Activated naive CD4-positive, alpha-beta T cell treated with anti-CD3 and anti-CD28 coated beads, Interleukin-2, amount 10 ng/mL, durations not matched to agents 7 days and 5 days (primary cell): ENCODE results near the gene ABCC4.

Experiments used
- CTCF ChIA-PET: fragments of 350-600 bp; sonication (Branson Sonifier 250); formaldehyde crosslinking; loops from one replicate; lab custom pipeline; 2021; ENCODE audit warnings: antibody characterized with exemption; lab: Charles Lee
- DNase-seq: peaks from one replicate; pipeline ENCODE4 v3.0.0-alpha.2; 2020
- H3K27ac Mint-ChIP-seq: one replicate; pipeline ENCODE4 v1.8.0; 2021; ENCODE audit warnings: mild to moderate bottlenecking, moderate library complexity, mixed read lengths
- H3K27me3 Mint-ChIP-seq: one replicate; pipeline ENCODE4 v1.8.0; 2021; ENCODE audit warnings: mild to moderate bottlenecking, mixed read lengths
- H3K36me3 Mint-ChIP-seq: one replicate; pipeline ENCODE4 v1.8.0; 2021; ENCODE audit warnings: mixed read lengths
- H3K4me1 Mint-ChIP-seq: one replicate; pipeline ENCODE4 v1.8.0; 2021; ENCODE audit warnings: mixed read lengths
- H3K4me3 Mint-ChIP-seq: one replicate; pipeline ENCODE4 v1.8.0; 2021; ENCODE audit warnings: mild to moderate bottlenecking, moderate library complexity, mixed read lengths
- H3K9me3 Mint-ChIP-seq: one replicate; pipeline ENCODE4 v1.8.0; 2021; ENCODE audit warnings: mixed read lengths

The ABCC4 gene

GRCh38 chr13:95239283-95239682 is 62.0 kb downstream of the ABCC4 start:
- H3K36me3 Mint-ChIP-seq = no peaks in the 10 kb centered on the region
- H3K27me3 Mint-ChIP-seq = no peaks in the 10 kb centered on the region
- H3K4me3 Mint-ChIP-seq = no peak overlapping the region
- H3K4me1 Mint-ChIP-seq = no peaks in the 10 kb centered on the region
- no peak for DNase-seq
- CTCF ChIA-PET = interaction anchor here (0.6 kb wide), 1 partner anchor 983 kb away, joined by 3 read pairs; no protein-coding TSS in a partner anchor
- no peaks in the 10 kb centered on the region for H3K9me3 Mint-ChIP-seq
- no peak overlapping the region for H3K27ac Mint-ChIP-seq

GRCh38 chr13:95237310-95237870 is 63.9 kb downstream of the ABCC4 start:
- no peak overlapping the region for H3K4me3 Mint-ChIP-seq
- H3K36me3 Mint-ChIP-seq = no peaks in the 10 kb centered on the region
- CTCF ChIA-PET = no interaction called here
- H3K9me3 Mint-ChIP-seq = no peaks in the 10 kb centered on the region
- H3K27me3 Mint-ChIP-seq = no peaks in the 10 kb centered on the region
- peak overlapping the region; percentile 24 for H3K27ac Mint-ChIP-seq
- DNase-seq = no peak
- no peaks in the 10 kb centered on the region for H3K4me1 Mint-ChIP-seq

- H3K27me3 Mint-ChIP-seq = no peaks in the 10 kb centered on the region
- H3K4me3 Mint-ChIP-seq = no peak overlapping the region
- DNase-seq = no peak
- H3K9me3 Mint-ChIP-seq = no peaks in the 10 kb centered on the region
- H3K36me3 Mint-ChIP-seq = no peaks in the 10 kb centered on the region
- CTCF ChIA-PET = no interaction called here
- peak overlapping the region; percentile 24 for H3K27ac Mint-ChIP-seq
- H3K4me1 Mint-ChIP-seq = no peaks in the 10 kb centered on the region
These were observed 64.5 kb downstream of the ABCC4 start for GRCh38 chr13:95236774-95237173.

GRCh38 chr13:95235974-95236373 is 65.3 kb downstream of the ABCC4 start:
- CTCF ChIA-PET = no interaction called here
- no peaks in the 10 kb centered on the region for H3K9me3 Mint-ChIP-seq
- no peaks in the 10 kb centered on the region for H3K36me3 Mint-ChIP-seq
- H3K27ac Mint-ChIP-seq = no peak overlapping the region
- DNase-seq = no peak
- H3K4me3 Mint-ChIP-seq = no peak overlapping the region
- no peaks in the 10 kb centered on the region for H3K27me3 Mint-ChIP-seq
- no peaks in the 10 kb centered on the region for H3K4me1 Mint-ChIP-seq

- Mint-ChIP-seq H3K27me3 (no peaks in the 10 kb centered on the region), H3K9me3 (no peaks in the 10 kb centered on the region), H3K36me3 (no peaks in the 10 kb centered on the region), H3K4me3 (no peak overlapping the region), H3K4me1 (no peaks in the 10 kb centered on the region), H3K27ac (no peak overlapping the region)
- no peak for DNase-seq
- CTCF ChIA-PET = interaction anchor here (1.4 kb wide), 1 partner anchor 169 kb away, joined by 4 read pairs; no protein-coding TSS in a partner anchor
These were observed 66.0 kb downstream of the ABCC4 start for GRCh38 chr13:95235199-95235756.

GRCh38 chr13:95234242-95234641 is 67.0 kb downstream of the ABCC4 start:
- no peaks in the 10 kb centered on the region for H3K27me3 Mint-ChIP-seq
- H3K4me1 Mint-ChIP-seq = no peaks in the 10 kb centered on the region
- CTCF ChIA-PET = interaction anchor here (1.4 kb wide), 1 partner anchor 170 kb away, joined by 4 read pairs; no protein-coding TSS in a partner anchor
- no peak overlapping the region for H3K4me3 Mint-ChIP-seq
- H3K9me3 Mint-ChIP-seq = no peaks in the 10 kb centered on the region
- H3K27ac Mint-ChIP-seq = no peak overlapping the region
- no peak for DNase-seq
- no peaks in the 10 kb centered on the region for H3K36me3 Mint-ChIP-seq

- no peak for DNase-seq
- Mint-ChIP-seq H3K27ac (no peak overlapping the region), H3K36me3 (no peaks in the 10 kb centered on the region), H3K4me3 (no peak overlapping the region), H3K4me1 (no peaks in the 10 kb centered on the region), H3K27me3 (no peaks in the 10 kb centered on the region), H3K9me3 (no peaks in the 10 kb centered on the region)
- CTCF ChIA-PET = no interaction called here
These were observed 68.1 kb downstream of the ABCC4 start for GRCh38 chr13:95233026-95233635.

- H3K4me3 Mint-ChIP-seq = no peak overlapping the region
- DNase-seq = no peak
- H3K4me1 Mint-ChIP-seq = peaks cover 7% of the 10 kb centered on the region
- no peaks in the 10 kb centered on the region for H3K9me3 Mint-ChIP-seq
- H3K27ac Mint-ChIP-seq = no peak overlapping the region
- CTCF ChIA-PET = no interaction called here
- H3K27me3 Mint-ChIP-seq = no peaks in the 10 kb centered on the region
- no peaks in the 10 kb centered on the region for H3K36me3 Mint-ChIP-seq
These were observed 69.9 kb downstream of the ABCC4 start for GRCh38 chr13:95231393-95231792.

- Mint-ChIP-seq H3K9me3 (no peaks in the 10 kb centered on the region), H3K27me3 (no peaks in the 10 kb centered on the region), H3K4me3 (no peak overlapping the region), H3K4me1 (peaks cover 7% of the 10 kb centered on the region), H3K27ac (no peak overlapping the region), H3K36me3 (no peaks in the 10 kb centered on the region)
- CTCF ChIA-PET = no interaction called here
- no peak for DNase-seq
These were observed 71.4 kb downstream of the ABCC4 start for GRCh38 chr13:95229855-95230254.

GRCh38 chr13:95228130-95228529 is 73.1 kb downstream of the ABCC4 start:
- H3K27ac Mint-ChIP-seq = no peak overlapping the region
- H3K9me3 Mint-ChIP-seq = no peaks in the 10 kb centered on the region
- no peak for DNase-seq
- H3K27me3 Mint-ChIP-seq = no peaks in the 10 kb centered on the region
- CTCF ChIA-PET = interaction anchor here (0.6 kb wide), 1 partner anchor 38 kb away, joined by 3 read pairs; no protein-coding TSS in a partner anchor
- no peaks in the 10 kb centered on the region for H3K36me3 Mint-ChIP-seq
- peaks cover 7% of the 10 kb centered on the region for H3K4me1 Mint-ChIP-seq
- no peak overlapping the region for H3K4me3 Mint-ChIP-seq

GRCh38 chr13:95226932-95227695 is 74.1 kb downstream of the ABCC4 start:
- CTCF ChIA-PET = no interaction called here
- H3K4me3 Mint-ChIP-seq = no peak overlapping the region
- no peak overlapping the region for H3K27ac Mint-ChIP-seq
- DNase-seq = no peak
- H3K27me3 Mint-ChIP-seq = no peaks in the 10 kb centered on the region
- no peaks in the 10 kb centered on the region for H3K9me3 Mint-ChIP-seq
- peaks cover 7% of the 10 kb centered on the region for H3K4me1 Mint-ChIP-seq
- no peaks in the 10 kb centered on the region for H3K36me3 Mint-ChIP-seq

GRCh38 chr13:95226476-95226875 is 74.8 kb downstream of the ABCC4 start:
- CTCF ChIA-PET = no interaction called here
- Mint-ChIP-seq H3K27me3 (no peaks in the 10 kb centered on the region), H3K9me3 (no peaks in the 10 kb centered on the region), H3K36me3 (no peaks in the 10 kb centered on the region), H3K4me3 (no peak overlapping the region), H3K4me1 (peaks cover 7% of the 10 kb centered on the region), H3K27ac (no peak overlapping the region)
- no peak for DNase-seq

- H3K27me3 Mint-ChIP-seq = no peaks in the 10 kb centered on the region
- CTCF ChIA-PET = no interaction called here
- no peak for DNase-seq
- no peak overlapping the region for H3K4me3 Mint-ChIP-seq
- H3K4me1 Mint-ChIP-seq = peaks cover 7% of the 10 kb centered on the region
- no peaks in the 10 kb centered on the region for H3K36me3 Mint-ChIP-seq
- H3K27ac Mint-ChIP-seq = no peak overlapping the region
- no peaks in the 10 kb centered on the region for H3K9me3 Mint-ChIP-seq
These were observed 75.2 kb downstream of the ABCC4 start for GRCh38 chr13:95226050-95226449.

GRCh38 chr13:95224064-95224463 is 77.2 kb downstream of the ABCC4 start:
- Mint-ChIP-seq H3K9me3 (no peaks in the 10 kb centered on the region), H3K4me1 (peaks cover 7% of the 10 kb centered on the region), H3K27ac (no peak overlapping the region), H3K36me3 (no peaks in the 10 kb centered on the region), H3K4me3 (no peak overlapping the region), H3K27me3 (no peaks in the 10 kb centered on the region)
- CTCF ChIA-PET = no interaction called here
- no peak for DNase-seq

GRCh38 chr13:95222733-95223018 is 78.6 kb downstream of the ABCC4 start:
- Mint-ChIP-seq H3K4me3 (no peak overlapping the region), H3K36me3 (peaks cover 3% of the 10 kb centered on the region), H3K27me3 (no peaks in the 10 kb centered on the region), H3K4me1 (peaks cover 7% of the 10 kb centered on the region), H3K27ac (no peak overlapping the region), H3K9me3 (no peaks in the 10 kb centered on the region)
- CTCF ChIA-PET = no interaction called here
- no peak for DNase-seq
